NCI-H2029 treated with DMSO at 0.1 percent for 48 hours (cell line): ENCODE measurements around the gene CES4A.
"Not testable (repeated sequence)": the region's sequence is repeated elsewhere in the genome, so short reads cannot be mapped to it uniquely, and the experiment has no call there.

Source experiments
- DNase-seq: peaks from one replicate; lab custom pipeline; 2025; lab: John Stamatoyannopoulos, UW

The CES4A gene

GRCh38 chr16:66991545-66992077, 3.2 kb downstream of the CES4A start:
- DNase-seq, result no peak

GRCh38 chr16:66993558-66993957, 5.2 kb downstream of the CES4A start:
- not testable (repeated sequence) for DNase-seq

GRCh38 chr16:66996324-66996982, 8.1 kb downstream of the CES4A start:
- no peak for DNase-seq

GRCh38 chr16:66996983-66997358, 8.6 kb downstream of the CES4A start:
- no peak for DNase-seq

GRCh38 chr16:67000384-67001351, 12.3 kb downstream of the CES4A start:
- DNase-seq, result no peak

GRCh38 chr16:67001726-67002125, 13.3 kb downstream of the CES4A start:
- DNase-seq, result no peak

GRCh38 chr16:67006930-67007658, 18.7 kb downstream of the CES4A start:
- DNase-seq, result no peak

GRCh38 chr16:67009158-67009557, 20.8 kb downstream of the CES4A start:
- DNase-seq, result no peak

GRCh38 chr16:67011274-67011673, 22.9 kb downstream of the CES4A start:
- no peak for DNase-seq

GRCh38 chr16:67013233-67013822, 24.9 kb downstream of the CES4A start:
- no peak for DNase-seq

- DNase-seq, result no peak
Measured at GRCh38 chr16:67013823-67014633, 25.6 kb downstream of the CES4A start.

- DNase-seq, result no peak
Measured at GRCh38 chr16:67014634-67015312, 26.4 kb downstream of the CES4A start.

GRCh38 chr16:67015313-67015731, 26.9 kb downstream of the CES4A start:
- no peak for DNase-seq

GRCh38 chr16:67016143-67016542, 27.8 kb downstream of the CES4A start:
- DNase-seq, result no peak

GRCh38 chr16:67016681-67017420, 28.5 kb downstream of the CES4A start:
- no peak for DNase-seq

GRCh38 chr16:67017421-67017750, 29.0 kb downstream of the CES4A start:
- no peak for DNase-seq

- DNase-seq, result peak; percentile 60
Measured at GRCh38 chr16:67017810-67018488, 29.6 kb downstream of the CES4A start.

- no peak for DNase-seq
Measured at GRCh38 chr16:67019171-67019570, 30.8 kb downstream of the CES4A start.

GRCh38 chr16:67021321-67021720, 32.9 kb downstream of the CES4A start:
- DNase-seq, result no peak
